ENCODE measurements around the gene PCSK2.

- TF ChIP-seq CTCF (conservative IDR thresholded peaks at IDR 0.05; ENCODE audit: low read depth, low read length) (no peak), EZH2 (IDR thresholded peaks at IDR 0.05; ENCODE audit: borderline replicate concordance, low read depth, low read length, poor library complexity, severe bottlenecking) (no peak)
Observed at GRCh38 chr20:17530716-17531664, 304.1 kb downstream of the PCSK2 start, which contains the start of gene BFSP1.

All from A673 (cell line).